Measurements from ENCODE around the gene PACRG.

Gene PACRG

DNA sequence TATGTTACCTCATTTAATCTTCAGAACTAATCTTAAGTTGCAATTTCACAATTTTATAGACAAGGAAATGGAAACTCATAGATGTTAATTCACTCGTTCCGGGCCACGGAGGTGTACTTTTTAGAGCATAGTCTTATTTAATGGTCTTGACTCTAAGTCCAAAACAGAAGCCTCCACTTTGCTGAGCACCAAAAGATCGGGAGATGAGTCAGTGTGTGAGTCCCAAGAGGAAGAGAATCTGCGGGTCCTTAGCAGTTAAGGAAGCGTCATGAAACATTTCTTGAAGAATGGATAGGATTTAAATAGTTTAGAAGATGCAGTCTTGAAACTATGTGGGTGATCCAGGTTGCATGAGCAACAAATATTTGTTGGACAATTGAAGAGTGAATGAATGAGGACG, 454.9 kb downstream of the PACRG start:
- DNase-seq (ENCODE audit: low read depth in 1 of 2, low spot score in 1 of 2), result no peak
- no peak for TF ChIP-seq JUND (IDR thresholded peaks at IDR 0.05; ENCODE audit: low read depth)
- in situ Hi-C loops (cut with HindIII; ENCODE audit: low pct_unique_long_range_greater_than_20kb, low sequenced_read_pairs), result no loop called here

DNA sequence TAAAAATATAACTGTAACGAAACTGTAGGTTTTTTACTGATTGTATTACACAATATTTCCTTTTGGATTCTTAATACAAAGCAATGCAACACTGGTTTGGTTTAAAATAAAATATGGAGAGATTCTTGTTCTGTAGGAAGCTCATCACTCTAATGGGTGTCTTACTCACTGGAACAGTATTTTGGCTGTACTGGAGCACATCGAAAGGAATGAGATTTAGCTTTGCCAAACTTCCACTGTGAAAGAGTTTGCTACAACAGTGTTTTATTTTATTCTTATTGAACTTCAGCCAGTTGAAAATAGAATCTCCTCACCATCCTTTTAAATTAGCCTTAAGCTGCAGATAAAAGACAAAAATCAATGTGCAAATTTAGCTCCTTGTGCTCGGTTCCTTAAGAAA, 456.0 kb downstream of the PACRG start:
- no peak for TF ChIP-seq JUND (IDR thresholded peaks at IDR 0.05; ENCODE audit: low read depth)
- no peak for DNase-seq (ENCODE audit: low read depth in 1 of 2, low spot score in 1 of 2)
- in situ Hi-C loops (cut with HindIII; ENCODE audit: low pct_unique_long_range_greater_than_20kb, low sequenced_read_pairs), result no loop called here

DNA sequence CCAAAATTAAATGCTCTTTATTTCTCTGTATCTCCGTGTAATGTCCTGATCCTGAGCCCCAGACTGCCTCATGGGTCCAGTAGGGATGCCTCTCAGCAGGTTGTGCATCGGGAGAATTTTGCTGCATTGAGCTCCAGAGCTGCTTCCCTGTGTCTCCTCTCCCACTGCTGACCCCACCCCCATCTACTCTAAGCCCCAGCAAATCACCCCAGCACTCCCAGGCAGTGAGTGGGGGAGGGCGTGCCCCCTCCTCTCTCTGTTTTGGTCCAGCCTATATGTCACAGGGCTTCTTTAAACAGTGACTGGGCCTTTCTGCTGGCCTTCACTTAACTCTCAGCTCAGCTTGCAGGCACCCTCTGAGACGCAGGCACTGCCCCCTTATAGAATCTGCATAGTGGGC, 458.0 kb downstream of the PACRG start:
- TF ChIP-seq JUND (IDR thresholded peaks at IDR 0.05; ENCODE audit: low read depth), result no peak
- in situ Hi-C loops (cut with HindIII; ENCODE audit: low pct_unique_long_range_greater_than_20kb, low sequenced_read_pairs), result no loop called here
- DNase-seq (ENCODE audit: low read depth in 1 of 2, low spot score in 1 of 2), result no peak

DNA sequence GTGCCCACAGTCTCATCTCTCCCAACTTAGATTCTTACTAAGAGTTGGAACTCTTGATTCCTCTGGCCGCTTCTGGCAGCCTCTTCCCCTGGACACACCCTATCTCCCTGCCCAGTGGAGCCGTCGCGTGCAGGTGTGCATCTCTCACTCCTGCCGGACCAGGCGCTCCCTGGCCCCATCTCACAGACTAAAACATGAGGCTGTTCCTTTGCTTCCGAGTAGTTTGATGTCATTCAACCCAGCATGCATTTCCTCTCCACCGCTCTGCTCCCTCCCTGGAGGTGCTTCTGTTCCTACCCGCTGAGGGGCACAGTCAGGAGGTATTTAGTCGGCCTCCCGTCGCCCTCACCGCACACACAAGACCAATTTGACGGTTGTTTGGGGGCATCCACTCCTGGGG, 458.8 kb downstream of the PACRG start:
- DNase-seq (ENCODE audit: low read depth in 1 of 2, low spot score in 1 of 2), result no peak
- TF ChIP-seq JUND (IDR thresholded peaks at IDR 0.05; ENCODE audit: low read depth), result no peak
- in situ Hi-C loops (cut with HindIII; ENCODE audit: low pct_unique_long_range_greater_than_20kb, low sequenced_read_pairs), result no loop called here

DNA sequence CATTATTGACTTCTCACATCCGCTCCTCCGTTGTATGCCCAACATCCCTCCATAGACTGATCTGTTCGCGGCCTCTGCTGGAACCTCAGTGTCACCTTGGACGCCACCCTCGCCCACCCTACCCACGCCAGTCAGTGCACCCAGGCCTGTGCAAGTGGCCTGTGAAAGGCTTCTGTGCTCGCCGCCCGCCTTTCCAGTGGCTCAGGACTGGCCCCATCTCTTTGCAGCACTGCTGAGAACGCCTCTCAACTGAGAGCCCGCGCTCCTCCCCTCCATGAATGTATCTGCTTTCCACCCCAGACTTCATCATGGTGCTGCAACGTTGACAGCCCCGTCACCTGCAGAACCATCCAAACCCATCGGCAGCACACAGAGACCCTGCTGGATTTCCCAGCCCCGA, 459.4 kb downstream of the PACRG start:
- no peak for TF ChIP-seq JUND (IDR thresholded peaks at IDR 0.05; ENCODE audit: low read depth)
- no peak for DNase-seq (ENCODE audit: low read depth in 1 of 2, low spot score in 1 of 2)
- in situ Hi-C loops (cut with HindIII; ENCODE audit: low pct_unique_long_range_greater_than_20kb, low sequenced_read_pairs), result no loop called here

DNA sequence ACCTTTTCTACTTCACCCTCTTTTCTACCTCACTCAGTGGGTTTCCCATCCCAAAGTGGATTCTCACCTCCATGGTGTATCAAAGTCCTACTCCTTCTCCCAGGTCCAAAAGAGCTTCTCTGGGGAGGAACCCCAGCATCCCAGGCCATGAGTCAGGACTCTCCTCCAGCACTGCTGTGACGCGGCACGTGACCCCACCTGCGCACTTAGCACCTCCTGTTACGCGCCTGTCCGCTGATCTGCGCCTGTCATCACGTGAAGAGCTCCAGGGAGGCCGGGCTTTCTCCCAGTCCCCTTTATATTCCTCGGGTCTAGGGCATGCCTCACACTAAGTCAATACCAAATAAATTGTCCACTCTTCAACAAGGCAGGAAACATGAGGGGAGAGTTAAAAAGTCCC, 459.8 kb downstream of the PACRG start:
- in situ Hi-C loops (cut with HindIII; ENCODE audit: low pct_unique_long_range_greater_than_20kb, low sequenced_read_pairs), result no loop called here
- no peak for TF ChIP-seq JUND (IDR thresholded peaks at IDR 0.05; ENCODE audit: low read depth)

DNA sequence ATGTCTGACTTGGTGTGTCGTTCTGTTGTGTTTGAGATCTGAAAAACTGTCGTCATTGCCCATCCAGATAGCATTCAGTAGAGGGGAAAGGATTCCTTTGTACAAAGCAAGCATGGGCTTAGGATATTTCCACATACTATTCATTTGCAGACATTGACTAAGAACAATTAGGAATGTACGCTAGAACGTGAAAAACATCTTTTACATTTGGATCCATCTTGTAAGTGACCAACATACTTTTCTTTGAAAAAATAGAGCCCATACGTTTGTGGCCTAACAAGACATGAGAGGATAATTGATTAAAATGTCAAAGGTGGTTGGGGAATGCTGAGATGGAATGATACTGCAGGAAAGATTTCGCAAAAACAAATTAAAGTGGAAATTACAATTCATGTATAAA, 461.0 kb downstream of the PACRG start:
- in situ Hi-C loops (cut with HindIII; ENCODE audit: low pct_unique_long_range_greater_than_20kb, low sequenced_read_pairs), result no loop called here
- no peak for TF ChIP-seq JUND (IDR thresholded peaks at IDR 0.05; ENCODE audit: low read depth)
- DNase-seq (ENCODE audit: low read depth in 1 of 2, low spot score in 1 of 2), result no peak

More for the DNA sequence above, 459.8 kb downstream of the PACRG start:
- no peak for DNase-seq (ENCODE audit: low read depth in 1 of 2, low spot score in 1 of 2)

DNA sequence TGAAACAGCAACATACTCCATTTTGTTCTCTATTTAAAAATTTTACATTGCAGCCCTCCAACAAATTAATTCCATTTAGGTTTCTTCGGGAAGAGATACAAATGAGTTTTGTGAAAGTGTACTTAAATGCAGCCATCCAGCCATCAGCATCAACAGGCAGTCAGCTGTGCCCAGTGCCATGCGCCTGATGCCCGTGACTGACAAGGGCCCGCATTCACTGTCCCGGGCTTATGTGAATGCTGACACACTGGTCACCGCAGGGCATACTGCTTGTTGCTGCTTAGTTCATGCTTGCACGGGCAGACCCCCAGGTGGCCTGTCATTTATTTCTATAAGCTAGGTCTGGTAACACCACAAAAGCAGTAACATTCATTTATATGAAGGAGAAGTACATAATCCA, 461.8 kb downstream of the PACRG start:
- in situ Hi-C loops (cut with HindIII; ENCODE audit: low pct_unique_long_range_greater_than_20kb, low sequenced_read_pairs), result no loop called here
- DNase-seq (ENCODE audit: low read depth in 1 of 2, low spot score in 1 of 2), result no peak
- TF ChIP-seq JUND (IDR thresholded peaks at IDR 0.05; ENCODE audit: low read depth), result no peak

DNA sequence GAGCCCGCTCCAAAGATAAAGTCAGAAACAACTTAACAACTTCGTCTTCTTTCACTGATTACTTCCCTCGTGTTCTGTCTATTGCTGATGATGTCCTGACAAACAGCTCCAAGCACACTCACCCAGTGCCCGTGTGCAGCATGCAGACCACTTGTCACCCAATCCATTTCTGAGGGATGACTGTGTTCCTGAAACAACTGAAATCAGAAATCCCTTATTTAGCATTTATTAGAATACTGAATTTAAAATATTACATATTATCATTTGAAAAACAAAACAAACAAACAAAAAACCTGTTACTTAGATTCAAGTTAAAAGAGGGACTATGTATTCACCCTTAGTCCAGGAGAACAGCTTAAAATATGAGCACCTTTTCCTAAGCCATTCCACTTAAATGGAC, 463.0 kb downstream of the PACRG start:
- no peak for DNase-seq (ENCODE audit: low read depth in 1 of 2, low spot score in 1 of 2)
- in situ Hi-C loops (cut with HindIII; ENCODE audit: low pct_unique_long_range_greater_than_20kb, low sequenced_read_pairs), result no loop called here
- no peak for TF ChIP-seq JUND (IDR thresholded peaks at IDR 0.05; ENCODE audit: low read depth)

DNA sequence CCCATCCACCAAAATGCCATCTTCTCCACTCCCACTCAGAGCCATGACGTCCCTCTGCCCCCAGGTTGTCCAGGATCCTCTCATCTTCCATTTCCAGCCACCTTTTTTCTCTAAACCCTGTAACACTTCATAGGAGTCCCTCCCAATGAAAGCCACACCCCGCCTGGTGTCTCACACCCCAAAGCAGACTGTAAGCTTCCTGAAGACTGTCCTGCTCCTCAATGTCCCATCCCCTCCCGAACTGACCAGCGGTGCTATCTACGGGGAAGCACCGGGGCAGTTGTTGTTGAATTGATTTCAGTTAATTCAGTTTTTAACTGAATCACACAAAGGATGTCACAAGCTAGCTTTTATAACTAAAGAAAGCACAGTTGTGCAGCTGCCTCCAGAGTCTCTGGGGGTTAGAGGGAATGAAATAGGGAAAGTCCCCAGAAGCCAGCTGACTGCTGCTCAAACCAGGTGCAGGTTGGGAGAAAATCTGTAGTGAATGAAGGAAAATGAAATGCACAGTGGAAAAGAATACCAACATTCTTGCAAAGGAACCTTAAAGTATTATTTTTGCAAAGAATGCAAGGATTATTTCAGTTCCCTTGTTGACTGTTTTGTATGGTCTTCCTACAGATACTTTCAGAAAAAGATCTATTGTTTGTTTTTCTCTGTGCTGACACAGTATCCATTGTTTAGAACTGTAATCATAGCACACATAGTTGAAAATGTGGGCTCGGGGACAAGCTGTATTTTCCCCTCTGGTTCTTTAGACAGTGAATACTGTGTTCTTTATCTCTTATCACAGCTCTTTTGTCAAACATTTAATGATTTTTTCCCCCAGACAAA, 464.1 kb downstream of the PACRG start:
- in situ Hi-C loops (cut with HindIII; ENCODE audit: low pct_unique_long_range_greater_than_20kb, low sequenced_read_pairs), result no loop called here
- TF ChIP-seq JUND (IDR thresholded peaks at IDR 0.05; ENCODE audit: low read depth), result no peak
- DNase-seq (ENCODE audit: low read depth in 1 of 2, low spot score in 1 of 2), result no peak

DNA sequence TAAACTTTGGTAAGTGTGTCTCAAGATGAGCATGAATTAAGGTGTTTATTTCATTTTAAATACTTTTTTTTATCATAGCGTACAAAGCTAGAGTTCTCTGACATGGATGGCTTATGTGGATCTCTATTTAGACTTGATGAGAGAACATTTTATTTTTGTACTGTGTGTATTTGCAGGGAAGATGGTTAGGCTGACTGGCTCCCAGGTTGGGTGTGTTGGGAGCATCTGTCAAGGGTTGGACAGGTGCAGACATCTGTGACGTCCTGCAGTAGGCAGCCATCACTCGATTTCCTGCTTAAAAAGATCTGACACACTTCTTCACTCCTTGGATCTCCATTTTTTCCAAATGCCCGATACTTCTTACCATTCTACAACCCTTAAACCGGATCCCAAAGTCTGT, 464.8 kb downstream of the PACRG start:
- in situ Hi-C loops (cut with HindIII; ENCODE audit: low pct_unique_long_range_greater_than_20kb, low sequenced_read_pairs), result no loop called here
- no peak for TF ChIP-seq JUND (IDR thresholded peaks at IDR 0.05; ENCODE audit: low read depth)
- DNase-seq (ENCODE audit: low read depth in 1 of 2, low spot score in 1 of 2), result no peak

DNA sequence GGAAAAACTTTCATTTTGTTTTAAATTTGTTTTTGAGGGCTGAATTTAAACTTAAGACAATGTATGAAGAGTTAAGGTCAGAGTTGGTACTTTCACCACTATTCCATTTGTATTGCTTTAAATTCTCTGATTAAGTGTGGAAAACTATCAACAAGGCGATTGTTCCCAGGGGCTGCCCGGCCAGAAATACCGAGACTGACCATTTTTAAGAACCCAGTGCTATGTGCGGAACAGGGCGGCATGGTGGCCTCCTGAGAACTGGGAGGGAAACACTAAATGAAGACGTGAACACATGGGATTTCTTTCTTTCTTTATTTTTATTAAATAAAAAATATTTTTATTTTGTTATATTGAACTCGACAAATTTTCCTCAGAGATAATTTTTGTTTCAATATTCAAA, 465.6 kb downstream of the PACRG start:
- TF ChIP-seq JUND (IDR thresholded peaks at IDR 0.05; ENCODE audit: low read depth), result no peak
- in situ Hi-C loops (cut with HindIII; ENCODE audit: low pct_unique_long_range_greater_than_20kb, low sequenced_read_pairs), result no loop called here
- no peak for DNase-seq (ENCODE audit: low read depth in 1 of 2, low spot score in 1 of 2)

DNA sequence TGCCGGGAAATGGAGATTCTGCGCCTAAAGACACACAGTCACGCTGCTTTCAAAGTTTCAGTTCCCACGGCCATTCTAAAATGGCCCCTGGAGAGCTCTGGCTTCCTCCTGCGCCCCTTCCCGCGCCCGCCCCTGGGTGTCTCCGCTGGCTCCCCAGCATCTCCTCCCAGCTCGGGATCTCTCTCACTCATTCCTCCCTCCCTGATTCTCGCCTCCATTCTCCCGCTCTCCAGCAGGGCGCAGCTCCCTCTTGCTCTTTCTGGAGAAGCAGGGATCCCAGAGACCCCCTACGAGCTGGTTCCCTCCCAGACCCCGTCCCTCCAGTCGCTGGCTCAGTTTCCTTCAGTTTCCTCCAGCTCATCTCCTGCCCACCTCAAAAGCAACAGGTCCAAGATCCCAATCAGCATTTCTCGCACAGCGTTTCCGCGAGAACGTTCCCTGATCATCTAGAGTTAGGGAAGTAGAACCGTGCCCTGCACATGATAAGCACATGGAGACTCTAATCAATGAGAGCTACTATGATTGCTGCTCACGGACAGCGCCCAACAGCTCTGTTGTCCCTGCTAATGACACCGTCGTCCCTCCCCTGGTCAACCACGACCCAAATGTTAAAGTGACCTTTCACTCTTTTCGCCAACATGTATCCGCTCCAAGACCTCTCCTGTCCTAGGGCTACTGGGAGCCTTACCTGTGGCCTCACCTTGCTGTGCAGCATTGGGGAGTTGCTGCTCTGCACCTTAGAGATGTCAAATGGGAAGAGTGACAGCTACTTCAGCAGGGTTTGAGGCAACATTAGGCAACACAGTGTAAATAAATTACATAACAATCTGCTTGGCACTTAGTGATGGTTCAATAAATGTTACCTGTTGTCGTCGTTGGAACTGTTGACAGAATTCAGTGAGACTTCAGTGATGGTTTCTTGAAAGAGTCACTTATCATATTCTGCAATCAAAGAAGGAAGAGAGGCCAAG, 468.2 kb downstream of the PACRG start:
- in situ Hi-C loops (cut with HindIII; ENCODE audit: low pct_unique_long_range_greater_than_20kb, low sequenced_read_pairs), result no loop called here
- TF ChIP-seq JUND (IDR thresholded peaks at IDR 0.05; ENCODE audit: low read depth), result no peak
- no peak for DNase-seq (ENCODE audit: low read depth in 1 of 2, low spot score in 1 of 2)

All from T47D (cell line).